GM21825 (cell line): ENCODE results near the gene RAB4A.
"Not testable (repeated sequence)": the region's sequence is repeated elsewhere in the genome, so short reads cannot be mapped to it uniquely, and the experiment has no call there.

Source experiments
- ATAC-seq: cut with Tn5 transposase; IDR thresholded peaks from one replicate; pipeline ENCODE4 v1.9.1; 2021; ENCODE audit warnings: mild to moderate bottlenecking, moderate library complexity; ENCODE audit not compliant: unreplicated experiment

The RAB4A gene

GRCh38 chr1:229295745-229296144, 24.8 kb downstream of the RAB4A start:
- no peak for ATAC-seq

- no peak for ATAC-seq
Measured at GRCh38 chr1:229296541-229296941, 25.6 kb downstream of the RAB4A start.

GRCh38 chr1:229297746-229298145, 26.8 kb downstream of the RAB4A start:
- no peak for ATAC-seq

GRCh38 chr1:229298420-229298819, 27.5 kb downstream of the RAB4A start:
- ATAC-seq, result no peak

GRCh38 chr1:229298887-229299503, 28.1 kb downstream of the RAB4A start:
- no peak for ATAC-seq

GRCh38 chr1:229300099-229300757, 29.3 kb downstream of the RAB4A start:
- ATAC-seq, result no peak

GRCh38 chr1:229302740-229303139, 31.8 kb downstream of the RAB4A start:
- ATAC-seq, result no peak

GRCh38 chr1:229303855-229304254, 32.9 kb downstream of the RAB4A start:
- no peak for ATAC-seq

- ATAC-seq, result no peak
Measured at GRCh38 chr1:229305392-229305791, 34.5 kb downstream of the RAB4A start.

- ATAC-seq, result no peak
Measured at GRCh38 chr1:229309074-229309473, 38.2 kb downstream of the RAB4A start.

GRCh38 chr1:229309684-229310083, 38.8 kb downstream of the RAB4A start:
- no peak for ATAC-seq

GRCh38 chr1:229310833-229311232, 39.9 kb downstream of the RAB4A start:
- ATAC-seq, result no peak

- no peak for ATAC-seq
Measured at GRCh38 chr1:229316166-229316565, 45.3 kb downstream of the RAB4A start.

- no peak for ATAC-seq
Measured at GRCh38 chr1:229318056-229318455, 47.1 kb downstream of the RAB4A start.

- no peak for ATAC-seq
Measured at GRCh38 chr1:229319487-229319886, 48.6 kb downstream of the RAB4A start.

GRCh38 chr1:229323201-229323600, 52.3 kb downstream of the RAB4A start:
- ATAC-seq, result no peak

GRCh38 chr1:229323885-229324553, 53.1 kb downstream of the RAB4A start:
- ATAC-seq, result no peak

GRCh38 chr1:229325401-229325800, 54.5 kb downstream of the RAB4A start:
- ATAC-seq, result no peak

GRCh38 chr1:229325853-229326487, 55.1 kb downstream of the RAB4A start:
- no peak for ATAC-seq

- no peak for ATAC-seq
Measured at GRCh38 chr1:229326601-229327000, 55.7 kb downstream of the RAB4A start.

- ATAC-seq, result not testable (repeated sequence)
Measured at GRCh38 chr1:229327765-229328164, 56.9 kb downstream of the RAB4A start.
